KMS-11 (cell line): Measurements from ENCODE around the gene ABCC11.
"Not testable (repeated sequence)": the region's sequence is repeated elsewhere in the genome, so short reads cannot be mapped to it uniquely, and the experiment has no call there.

Experiments
- H2AFZ ChIP-seq: fragments of 200-600 bp; sonication (generic); 2 replicates; pipeline ENCODE4 v1.6.1; 2016; ENCODE audit warnings: antibody characterized with exemption, mixed run types, low read depth
- H3K27ac ChIP-seq: fragments of 200-600 bp; sonication (generic); 2 replicates; pipeline ENCODE4 v1.6.1; 2016; ENCODE audit warnings: mild to moderate bottlenecking, mixed run types
- H3K27me3 ChIP-seq: fragments of 200-600 bp; sonication (generic); 2 replicates; pipeline ENCODE4 v1.6.1; 2017; ENCODE audit warnings: mild to moderate bottlenecking, low read depth, mixed run types, moderate library complexity; ENCODE audit not compliant: insufficient read depth
- H3K36me3 ChIP-seq: fragments of 200-600 bp; sonication (generic); 2 replicates; pipeline ENCODE4 v1.6.1; 2017; ENCODE audit warnings: mild to moderate bottlenecking, mixed run types; ENCODE audit not compliant: insufficient read depth
- H3K4me1 ChIP-seq: fragments of 200-600 bp; sonication (generic); 2 replicates; pipeline ENCODE4 v1.6.1; 2016; ENCODE audit warnings: mild to moderate bottlenecking, low read depth, mixed run types; ENCODE audit not compliant: poor library complexity, severe bottlenecking
- H3K4me2 ChIP-seq: fragments of 200-600 bp; sonication (generic); 2 replicates; pipeline ENCODE4 v1.7.0; 2016; ENCODE audit warnings: mild to moderate bottlenecking, mixed run types
- H3K4me3 ChIP-seq: fragments of 200-600 bp; sonication (generic); IDR thresholded peaks from 2 replicates; pipeline ENCODE4 v1.6.1; 2017; ENCODE audit warnings: low read depth, low read length, mixed read lengths; ENCODE audit not compliant: insufficient read depth
- H3K79me2 ChIP-seq: fragments of 200-600 bp; sonication (generic); 2 replicates; pipeline ENCODE4 v1.6.1; 2016; ENCODE audit warnings: low read depth, mixed run types; ENCODE audit not compliant: insufficient read depth
- H3K9ac ChIP-seq: fragments of 200-600 bp; sonication (generic); 2 replicates; pipeline ENCODE4 v1.6.1; 2016; ENCODE audit warnings: mild to moderate bottlenecking, mixed run types
- H4K20me1 ChIP-seq: fragments of 200-600 bp; sonication (generic); 2 replicates; pipeline ENCODE4 v1.6.1; 2016; ENCODE audit warnings: mild to moderate bottlenecking, mixed run types; ENCODE audit not compliant: insufficient read depth
- CTCF ChIP-seq: fragments of 200-600 bp; sonication (generic); conservative IDR thresholded peaks from 2 replicates; pipeline ENCODE4 v1.6.1; 2017; ENCODE audit warnings: low read depth, mild to moderate bottlenecking, antibody characterized with exemption, low read length, moderate library complexity, mixed read lengths

Gene ABCC11

GRCh38 chr16:48173889-48174288 lies 73.5 kb downstream of the ABCC11 start:
- Histone ChIP-seq H2AFZ (no peak overlapping the region), H3K27ac (no peak overlapping the region), H3K27me3 (no peaks in the 10 kb centered on the region), H3K36me3 (no peaks in the 10 kb centered on the region), H3K4me3 (no peak overlapping the region), H3K4me1 (no peaks in the 10 kb centered on the region), H4K20me1 (no peaks in the 10 kb centered on the region), H3K79me2 (no peaks in the 10 kb centered on the region), H3K9ac (no peak overlapping the region), H3K4me2 (no peak overlapping the region)
- no peak for TF ChIP-seq CTCF

- Histone ChIP-seq H3K4me3 (no peak overlapping the region), H4K20me1 (no peaks in the 10 kb centered on the region), H3K27ac (no peak overlapping the region), H3K79me2 (no peaks in the 10 kb centered on the region), H3K27me3 (no peaks in the 10 kb centered on the region), H3K4me1 (no peaks in the 10 kb centered on the region), H2AFZ (no peak overlapping the region), H3K9ac (no peak overlapping the region), H3K4me2 (no peak overlapping the region), H3K36me3 (no peaks in the 10 kb centered on the region)
- no peak for TF ChIP-seq CTCF
These were observed 74.7 kb downstream of the ABCC11 start for GRCh38 chr16:48172682-48173081.

GRCh38 chr16:48169896-48170295 lies 77.4 kb downstream of the ABCC11 start:
- Histone ChIP-seq H2AFZ (no peak overlapping the region), H3K27ac (no peak overlapping the region)
- TF ChIP-seq CTCF: no peak

GRCh38 chr16:48168075-48168474 lies 79.3 kb downstream of the ABCC11 start:
- no peak for TF ChIP-seq CTCF
- no peak overlapping the region for H3K4me2 ChIP-seq
- no peak overlapping the region for H3K9ac ChIP-seq
- no peaks in the 10 kb centered on the region for H3K27me3 ChIP-seq
- H3K4me1 ChIP-seq: no peaks in the 10 kb centered on the region
- H3K36me3 ChIP-seq: no peaks in the 10 kb centered on the region
- no peak overlapping the region for H3K27ac ChIP-seq
- no peaks in the 10 kb centered on the region for H3K79me2 ChIP-seq
- no peak overlapping the region for H2AFZ ChIP-seq
- H4K20me1 ChIP-seq: no peaks in the 10 kb centered on the region
- no peak overlapping the region for H3K4me3 ChIP-seq

More at GRCh38 chr16:48169896-48170295, 77.4 kb downstream of the ABCC11 start:
- H3K27me3 ChIP-seq: no peaks in the 10 kb centered on the region
- H3K79me2 ChIP-seq: no peaks in the 10 kb centered on the region
- H4K20me1 ChIP-seq: no peaks in the 10 kb centered on the region
- H3K4me1 ChIP-seq: no peaks in the 10 kb centered on the region
- no peak overlapping the region for H3K9ac ChIP-seq
- no peak overlapping the region for H3K4me3 ChIP-seq
- H3K36me3 ChIP-seq: no peaks in the 10 kb centered on the region
- no peak overlapping the region for H3K4me2 ChIP-seq

GRCh38 chr16:48166617-48167016 lies 80.7 kb downstream of the ABCC11 start:
- not testable (repeated sequence) for H3K27me3 ChIP-seq, H3K36me3 ChIP-seq, H3K4me1 ChIP-seq, H3K79me2 ChIP-seq, H2AFZ ChIP-seq, H3K4me2 ChIP-seq, H3K4me3 ChIP-seq, H3K27ac ChIP-seq, H4K20me1 ChIP-seq, H3K9ac ChIP-seq
